B cell (primary cell): ENCODE measurements around the gene CHRM1. TPM values are rescaled to one million over a fixed set of nuclear protein-coding genes. Genes with fewer than 3 reads are reported as not detected.

Source experiments
- ATAC-seq: fragments of 200-7000 bp; cut with Tn5 transposase; one replicate; pipeline ENCODE4 v1.10.0; 2021; ENCODE audit warnings: low read depth, mild to moderate bottlenecking, moderate number of reproducible peaks, moderate library complexity
- CTCF ChIA-PET: fragments of 350-600 bp; sonication (Branson Sonifier 250); formaldehyde crosslinking; loops from one replicate; lab custom pipeline; 2021; ENCODE audit warnings: antibody characterized with exemption, inconsistent platforms; lab: Charles Lee
- POLR2A ChIA-PET: fragments of 350-600 bp; sonication (Branson Sonifier 250); formaldehyde crosslinking; loops from one replicate; lab custom pipeline; 2021; ENCODE audit warnings: antibody characterized with exemption; lab: Charles Lee
- DNase-seq: peaks from one replicate; pipeline ENCODE4 v3.0.0; 2013
- H2AFZ ChIP-seq: 2 replicates; pipeline ENCODE4 v1.6.1; 2012; ENCODE audit warnings: mild to moderate bottlenecking, low read depth, low read length; ENCODE audit not compliant: insufficient read depth, poor library complexity, severe bottlenecking
- H3K27ac ChIP-seq, 2 donors: 1 replicate in 1 of 2; 2 replicates in 1 of 2; pipeline ENCODE4 v1.5.1; 2012 to 2013; ENCODE audit warnings: low read length in 2 of 2, mild to moderate bottlenecking in 2 of 2, moderate library complexity in 1 of 2
- H3K27me3 ChIP-seq, 4 experiments: fragments of 200-600 bp in 1 of 4; sonication (generic) in 1 of 4; replicated peaks in 1 of 4; 1 replicate in 2 of 4; 2 replicates in 2 of 4; pipeline versions ENCODE4 v1.6.1 to v1.7.0; 2013 to 2016; ENCODE audit warnings: low read length in 3 of 4, mild to moderate bottlenecking in 2 of 4, mixed read lengths in 1 of 4, moderate library complexity in 1 of 4; ENCODE audit not compliant: insufficient read depth in 4 of 4, control insufficient read depth in 3 of 4; ENCODE audit errors: control extremely low read depth in 1 of 4
- H3K36me3 ChIP-seq, 2 experiments: replicated peaks in 1 of 2; 1 replicate in 1 of 2; 2 replicates in 1 of 2; pipeline versions ENCODE4 v1.6.1 to v1.7.1; 2013; ENCODE audit warnings: low read length in 1 of 2; ENCODE audit not compliant: insufficient read depth in 2 of 2, control insufficient read depth in 1 of 2; ENCODE audit errors: control extremely low read depth in 1 of 2, extremely low read depth in 1 of 2
- H3K4me1 ChIP-seq, 2 donors: fragments of 200-600 bp in 1 of 2; sonication (generic) in 1 of 2; 1 replicate in 1 of 2; 2 replicates in 1 of 2; pipeline versions ENCODE4 v1.5.1 to v1.6.1; 2013 to 2017; ENCODE audit warnings: low read length in 2 of 2; ENCODE audit not compliant: control insufficient read depth in 2 of 2, insufficient read depth in 2 of 2
- H3K4me2 ChIP-seq: replicated peaks from 2 replicates; pipeline ENCODE3; 2012; ENCODE audit warnings: mild to moderate bottlenecking, low read depth, low read length; ENCODE audit not compliant: poor library complexity, severe bottlenecking
- H3K4me3 ChIP-seq, 5 experiments: fragments of 200-600 bp in 1 of 5; sonication (generic) in 1 of 5; 1 replicate in 3 of 5; 2 replicates in 2 of 5; pipeline versions ENCODE4 v1.5.1 to v1.7.0; 2011 to 2016; ENCODE audit warnings: low read length in 4 of 5, mild to moderate bottlenecking in 4 of 5, low read depth in 2 of 5, control low read depth in 1 of 5, moderate library complexity in 1 of 5; ENCODE audit not compliant: insufficient read depth in 1 of 5; ENCODE audit errors: control extremely low read depth in 1 of 5, extremely low read depth in 1 of 5
- H3K79me2 ChIP-seq: fragments of 200-600 bp; sonication (generic); one replicate; pipeline ENCODE4 v1.6.0; 2016; ENCODE audit warnings: low read length; ENCODE audit not compliant: control insufficient read depth, insufficient read depth
- H3K9ac ChIP-seq: fragments of 200-600 bp; sonication (generic); 2 replicates; pipeline ENCODE4 v1.6.1; 2017; ENCODE audit warnings: mild to moderate bottlenecking, low read length, moderate library complexity
- H3K9me3 ChIP-seq, 3 donors: one replicate each; pipeline versions ENCODE4 v1.6.1 to v1.7.1; 2013; ENCODE audit warnings: low read length in 2 of 3; ENCODE audit not compliant: control insufficient read depth in 2 of 3, insufficient read depth in 1 of 3; ENCODE audit errors: control extremely low read depth in 1 of 3
- H4K20me1 ChIP-seq: 2 replicates; pipeline ENCODE4 v1.6.0; 2012; ENCODE audit warnings: mild to moderate bottlenecking, low read length; ENCODE audit not compliant: insufficient read depth, control insufficient read depth, poor library complexity, severe bottlenecking
- H3K27ac Mint-ChIP-seq: one replicate; pipeline ENCODE4 v1.8.0; 2021; ENCODE audit warnings: mixed read lengths
- H3K27me3 Mint-ChIP-seq: one replicate; pipeline ENCODE4 v1.8.0; 2021; ENCODE audit warnings: mixed read lengths
- H3K4me1 Mint-ChIP-seq: one replicate; pipeline ENCODE4 v1.8.0; 2021; ENCODE audit warnings: mixed read lengths
- H3K4me3 Mint-ChIP-seq: one replicate; pipeline ENCODE4 v1.8.0; 2021; ENCODE audit warnings: mixed read lengths
- H3K9me3 Mint-ChIP-seq: one replicate; pipeline ENCODE4 v1.8.0; 2022; ENCODE audit warnings: mixed read lengths; ENCODE audit not compliant: insufficient read depth
- EZH2 ChIP-seq: IDR thresholded peaks from 2 replicates; pipeline ENCODE4 v1.6.1; 2012; ENCODE audit warnings: borderline replicate concordance, low read depth, mild to moderate bottlenecking, moderate library complexity, low read length; ENCODE audit not compliant: insufficient read depth, poor library complexity, severe bottlenecking
- WGBS: methylation state at CpG from one replicate; pipeline ENCODE4 v1.1.5; 2013; ENCODE audit warnings: missing lambda C conversion rate; ENCODE audit not compliant: insufficient coverage; 5-methylcytosine and 5-hydroxymethylcytosine counted together
- intact Hi-C: fragments of 100-400 bp; cut with micrococcal nuclease; formaldehyde crosslinking; loops from one replicate; pipeline ENCODE4 v1.10.0; 2022
- polyA plus RNA-seq: library from polyadenylated mRNA; depleted of rRNA; stranded (reverse); fragments of >200 nt; gene quantifications from 2 replicates; pipeline ENCODE4 v1.2.3, GENCODE V29; 2012
- total RNA-seq, 2 donors: library from RNA; stranded (reverse); fragments of 120-200 nt in 1 of 2; gene quantifications; 1 replicate in 1 of 2; 2 replicates in 1 of 2; pipeline versions ENCODE4 v1.2.3 to v1.2.4, GENCODE V29; 2013 to 2022
- TF ChIP-seq, protein P1 (sequence below): fragments of 200-600 bp; IDR thresholded peaks from one replicate; pipeline ENCODE4 v1.8.0; 2022; ENCODE audit warnings: antibody characterized with exemption, mild to moderate bottlenecking

The CHRM1 gene
- total and polyA plus RNA-seq, 2 donors (not counting 1 experiment from before 2014, with no cell fraction given) = not detected

DNA sequence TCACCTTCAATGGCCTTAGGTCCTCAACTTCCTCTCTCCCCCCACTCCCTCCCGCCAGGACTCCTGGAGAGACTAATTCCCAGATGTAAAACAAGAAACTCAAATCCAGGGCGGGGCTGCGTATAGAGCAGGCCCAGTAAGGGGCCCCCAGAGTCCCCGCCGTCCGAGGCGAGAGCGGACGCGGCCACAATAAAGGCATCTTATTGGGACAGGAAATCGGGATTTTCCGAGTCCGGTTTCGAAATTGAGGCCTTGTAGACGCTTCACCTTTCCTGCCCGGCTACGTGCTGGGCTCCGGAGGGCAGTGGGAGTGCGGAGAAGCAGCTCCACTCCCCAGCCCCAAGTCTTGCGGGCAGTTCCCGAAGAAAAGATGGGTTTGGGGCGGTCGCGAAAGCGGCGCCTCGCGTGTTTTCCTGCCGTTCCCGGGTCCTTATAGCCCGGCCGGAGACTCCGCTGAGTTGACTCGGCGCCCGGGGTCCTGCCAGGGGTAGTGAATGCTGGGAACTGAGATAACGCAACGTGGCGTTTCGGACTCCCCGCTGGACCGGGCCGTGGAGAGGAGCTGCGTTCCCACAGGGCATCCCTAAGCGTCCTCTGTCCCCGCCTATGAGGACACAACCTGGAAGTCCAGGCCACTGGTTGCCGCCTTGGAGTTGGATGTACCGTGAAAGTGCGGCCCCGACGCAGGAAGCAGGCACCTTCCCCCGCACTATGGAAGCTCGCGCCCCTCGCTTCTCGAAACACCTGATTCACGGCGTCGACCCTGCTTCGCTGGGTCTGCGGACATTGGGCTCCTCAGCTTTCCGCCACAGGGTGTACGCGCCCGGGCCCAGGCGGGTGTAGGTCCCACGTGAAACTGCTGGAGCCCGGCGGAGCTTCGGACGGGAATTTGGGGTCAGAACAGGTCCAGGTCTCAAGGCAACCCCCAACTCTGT, 4.8 kb upstream of the CHRM1 start:
- Histone ChIP-seq H3K36me3 (no peaks in the 10 kb centered on the region), H3K4me3 (peak overlapping the region in 3 of 5 experiments; percentile 16 to 57 (median 27)), H3K79me2 (no peaks in the 10 kb centered on the region), H2AFZ (peak overlapping the region; percentile 48), H3K9ac (peak overlapping the region; percentile 43), H4K20me1 (no peaks in the 10 kb centered on the region), H3K4me1 (peaks cover 39 to 41% of the 10 kb centered on the region in 2 donors), H3K4me2 (peak overlapping the region; percentile 73), H3K27me3 (peaks cover 0 to 91% (median 42%) of the 10 kb centered on the region in 4 experiments), H3K9me3 (peaks cover 0 to 28% (median 0%) of the 10 kb centered on the region in 3 donors), H3K27ac (no peak overlapping the region)
- no peak for TF ChIP-seq EZH2
- TF ChIP-seq, protein P1, sequence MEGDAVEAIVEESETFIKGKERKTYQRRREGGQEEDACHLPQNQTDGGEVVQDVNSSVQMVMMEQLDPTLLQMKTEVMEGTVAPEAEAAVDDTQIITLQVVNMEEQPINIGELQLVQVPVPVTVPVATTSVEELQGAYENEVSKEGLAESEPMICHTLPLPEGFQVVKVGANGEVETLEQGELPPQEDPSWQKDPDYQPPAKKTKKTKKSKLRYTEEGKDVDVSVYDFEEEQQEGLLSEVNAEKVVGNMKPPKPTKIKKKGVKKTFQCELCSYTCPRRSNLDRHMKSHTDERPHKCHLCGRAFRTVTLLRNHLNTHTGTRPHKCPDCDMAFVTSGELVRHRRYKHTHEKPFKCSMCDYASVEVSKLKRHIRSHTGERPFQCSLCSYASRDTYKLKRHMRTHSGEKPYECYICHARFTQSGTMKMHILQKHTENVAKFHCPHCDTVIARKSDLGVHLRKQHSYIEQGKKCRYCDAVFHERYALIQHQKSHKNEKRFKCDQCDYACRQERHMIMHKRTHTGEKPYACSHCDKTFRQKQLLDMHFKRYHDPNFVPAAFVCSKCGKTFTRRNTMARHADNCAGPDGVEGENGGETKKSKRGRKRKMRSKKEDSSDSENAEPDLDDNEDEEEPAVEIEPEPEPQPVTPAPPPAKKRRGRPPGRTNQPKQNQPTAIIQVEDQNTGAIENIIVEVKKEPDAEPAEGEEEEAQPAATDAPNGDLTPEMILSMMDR = no peak
- peak overlapping the region; percentile 61 for H3K4me3 Mint-ChIP-seq
- peak overlapping the region; percentile 37 for H3K27ac Mint-ChIP-seq
- DNase-seq = peak; percentile 48
- ChIA-PET CTCF (interaction anchor here (0.6 to 1.0 kb wide), 2 partner anchors 19 to 94 kb away, joined by 3 read pairs; partner anchors contain the start of gene STX5), POLR2A (interaction anchor here (0.6 kb wide), 1 partner anchor 11 kb away, joined by 6 read pairs; no protein-coding TSS in a partner anchor)
- H3K27me3 Mint-ChIP-seq = peaks cover 76% of the 10 kb centered on the region
- peaks cover 37% of the 10 kb centered on the region for H3K4me1 Mint-ChIP-seq
- no peak for ATAC-seq
- intact Hi-C loops = no loop called here
- H3K9me3 Mint-ChIP-seq = no peaks in the 10 kb centered on the region
- 2% methylated on average over 71 of the region's 71 CpGs for WGBS

DNA sequence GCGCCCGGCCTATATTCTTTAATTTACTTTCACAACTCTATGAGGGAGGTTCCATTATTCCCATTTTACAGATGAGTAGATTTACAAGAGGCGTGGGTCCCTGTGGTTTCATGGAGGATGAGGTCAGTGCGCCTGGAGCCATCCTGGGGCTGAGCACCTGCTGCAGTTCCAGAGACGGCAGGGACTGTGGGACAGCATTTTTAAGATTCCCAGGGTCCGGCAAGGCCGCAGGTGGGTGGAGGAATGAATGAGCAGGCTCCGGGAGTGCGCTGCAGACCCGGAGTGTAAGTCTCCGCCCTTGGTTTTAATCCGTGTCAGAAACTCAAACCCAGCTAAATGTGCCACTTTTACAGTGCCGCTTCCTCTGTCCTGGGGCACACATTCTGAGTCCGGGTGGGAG, 4.1 kb upstream of the CHRM1 start:
- Mint-ChIP-seq H3K9me3 (no peaks in the 10 kb centered on the region), H3K27me3 (peaks cover 71% of the 10 kb centered on the region), H3K4me3 (peak overlapping the region; percentile 57), H3K27ac (no peak overlapping the region), H3K4me1 (peaks cover 37% of the 10 kb centered on the region)
- no peak for DNase-seq
- WGBS = 19% methylated on average over 11 of the region's 14 CpGs
- POLR2A ChIA-PET = no interaction called here
- Histone ChIP-seq H3K79me2 (no peaks in the 10 kb centered on the region), H3K36me3 (no peaks in the 10 kb centered on the region), H3K27ac (no peak overlapping the region), H3K9me3 (peaks cover 0 to 28% (median 0%) of the 10 kb centered on the region in 3 donors), H3K4me3 (no peak overlapping the region), H3K4me2 (peak overlapping the region; percentile 73), H4K20me1 (no peaks in the 10 kb centered on the region), H2AFZ (peak overlapping the region; percentile 48), H3K9ac (no peak overlapping the region), H3K4me1 (peaks cover 39 to 41% of the 10 kb centered on the region in 2 donors), H3K27me3 (peaks cover 0 to 86% (median 42%) of the 10 kb centered on the region in 4 experiments)
- TF ChIP-seq EZH2 = no peak
- TF ChIP-seq, protein P1 = no peak
- no peak for ATAC-seq
- CTCF ChIA-PET = interaction anchor here (1.0 kb wide), 1 partner anchor 18 kb away, joined by 3 read pairs; no protein-coding TSS in a partner anchor
- intact Hi-C loops = no loop called here
